Neural crest cell (in vitro differentiated cells): ENCODE data around the gene CRYBB1. TPM values are rescaled to one million over a fixed set of nuclear protein-coding genes. Genes with fewer than 3 reads are reported as not detected.

Experiments used
- DNase-seq: peaks from one replicate; pipeline ENCODE4 v3.0.0; 2021; ENCODE audit warnings: low read depth, mixed read lengths, low spot score
- H3K27ac Mint-ChIP-seq: one replicate; pipeline ENCODE4 v1.8.0; 2021; ENCODE audit warnings: mild to moderate bottlenecking, mixed read lengths; ENCODE audit not compliant: unreplicated experiment
- H3K27me3 Mint-ChIP-seq: 2 replicates; pipeline ENCODE4 v1.8.0; 2021; ENCODE audit warnings: low read depth, mild to moderate bottlenecking, mixed read lengths
- H3K36me3 Mint-ChIP-seq: 2 replicates; pipeline ENCODE4 v1.8.0; 2021; ENCODE audit warnings: low read depth, mild to moderate bottlenecking, mixed read lengths
- H3K4me1 Mint-ChIP-seq: 2 replicates; pipeline ENCODE4 v1.8.0; 2021; ENCODE audit warnings: mixed read lengths
- H3K4me3 Mint-ChIP-seq: one replicate; pipeline ENCODE4 v1.8.0; 2021; ENCODE audit warnings: mild to moderate bottlenecking, mixed read lengths
- H3K9me3 Mint-ChIP-seq: 2 replicates; pipeline ENCODE4 v1.8.0; 2021; ENCODE audit warnings: mixed read lengths
- total RNA-seq: library from RNA; stranded (reverse); gene quantifications from 2 replicates; pipeline ENCODE4 v1.2.1, GENCODE V29; 2021
- TF ChIP-seq, protein P1 (sequence below): fragments of 200-600 bp; sonication (generic); conservative IDR thresholded peaks from 2 replicates; pipeline ENCODE4 v1.5.0; 2021; ENCODE audit warnings: antibody characterized with exemption, mild to moderate bottlenecking

The CRYBB1 gene
- total RNA-seq, 1 donor from 2014 or later = not detected

DNA sequence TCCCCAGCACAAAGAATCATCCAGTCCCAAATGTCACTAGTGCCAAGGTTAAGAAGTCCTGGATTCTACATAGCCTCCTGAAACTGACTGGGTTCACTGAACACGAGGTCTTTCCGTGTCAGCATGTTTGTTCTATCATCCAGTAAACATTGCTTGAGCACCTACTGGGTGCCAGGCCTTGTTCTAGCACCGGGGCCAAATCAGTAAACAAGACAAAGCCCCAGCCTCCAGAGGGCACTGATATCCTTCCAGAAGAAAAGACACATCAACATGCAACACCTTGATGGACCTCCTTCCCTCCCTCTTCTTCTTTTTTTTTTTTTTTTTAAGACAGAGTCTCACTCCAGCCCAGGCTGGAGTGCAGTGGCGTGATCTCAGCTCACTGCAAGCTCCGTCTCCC is 54.8 kb downstream of the CRYBB1 start:
- H3K4me1 Mint-ChIP-seq = peaks cover 14% of the 10 kb centered on the region
- no peaks in the 10 kb centered on the region for H3K9me3 Mint-ChIP-seq
- H3K4me3 Mint-ChIP-seq = no peak overlapping the region
- TF ChIP-seq, protein P1, sequence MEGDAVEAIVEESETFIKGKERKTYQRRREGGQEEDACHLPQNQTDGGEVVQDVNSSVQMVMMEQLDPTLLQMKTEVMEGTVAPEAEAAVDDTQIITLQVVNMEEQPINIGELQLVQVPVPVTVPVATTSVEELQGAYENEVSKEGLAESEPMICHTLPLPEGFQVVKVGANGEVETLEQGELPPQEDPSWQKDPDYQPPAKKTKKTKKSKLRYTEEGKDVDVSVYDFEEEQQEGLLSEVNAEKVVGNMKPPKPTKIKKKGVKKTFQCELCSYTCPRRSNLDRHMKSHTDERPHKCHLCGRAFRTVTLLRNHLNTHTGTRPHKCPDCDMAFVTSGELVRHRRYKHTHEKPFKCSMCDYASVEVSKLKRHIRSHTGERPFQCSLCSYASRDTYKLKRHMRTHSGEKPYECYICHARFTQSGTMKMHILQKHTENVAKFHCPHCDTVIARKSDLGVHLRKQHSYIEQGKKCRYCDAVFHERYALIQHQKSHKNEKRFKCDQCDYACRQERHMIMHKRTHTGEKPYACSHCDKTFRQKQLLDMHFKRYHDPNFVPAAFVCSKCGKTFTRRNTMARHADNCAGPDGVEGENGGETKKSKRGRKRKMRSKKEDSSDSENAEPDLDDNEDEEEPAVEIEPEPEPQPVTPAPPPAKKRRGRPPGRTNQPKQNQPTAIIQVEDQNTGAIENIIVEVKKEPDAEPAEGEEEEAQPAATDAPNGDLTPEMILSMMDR = no peak
- no peak for DNase-seq
- no peaks in the 10 kb centered on the region for H3K36me3 Mint-ChIP-seq
- H3K27me3 Mint-ChIP-seq = no peaks in the 10 kb centered on the region
- H3K27ac Mint-ChIP-seq = no peak overlapping the region

DNA sequence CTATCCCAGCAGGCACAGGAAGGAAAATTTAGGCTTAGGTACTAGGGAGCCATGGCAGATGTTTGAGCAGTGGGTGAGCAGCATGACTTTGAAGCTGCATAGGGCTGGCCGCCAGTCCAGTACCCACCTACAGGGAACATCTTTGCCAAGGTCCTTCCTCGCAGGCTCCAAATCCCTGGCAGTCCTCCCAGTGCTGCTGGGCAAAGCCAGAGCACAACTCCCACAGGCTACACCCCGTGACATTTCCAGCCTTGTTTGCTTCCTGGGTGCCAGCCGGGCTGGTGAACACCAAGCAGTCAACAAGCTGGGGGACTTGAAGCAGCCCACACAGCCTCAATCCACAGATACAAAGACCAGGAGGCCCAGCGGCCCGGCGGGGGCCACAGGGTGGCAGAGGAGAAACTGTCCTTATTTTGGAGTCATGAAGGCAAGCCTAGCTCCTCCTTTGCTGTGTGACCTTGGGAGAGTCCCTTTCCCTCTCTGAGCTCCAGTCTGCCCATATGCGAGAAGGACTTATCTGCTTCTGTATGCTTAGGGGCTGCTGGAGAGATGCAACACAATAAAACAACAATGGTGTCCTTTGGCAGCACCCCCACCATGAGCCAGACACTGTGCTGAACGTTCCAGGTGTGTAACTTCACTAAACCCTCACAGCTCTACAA is 55.9 kb downstream of the CRYBB1 start:
- Mint-ChIP-seq H3K4me1 (peaks cover 8% of the 10 kb centered on the region), H3K9me3 (no peaks in the 10 kb centered on the region), H3K4me3 (no peak overlapping the region), H3K36me3 (no peaks in the 10 kb centered on the region), H3K27ac (no peak overlapping the region), H3K27me3 (no peaks in the 10 kb centered on the region)
- TF ChIP-seq, protein P1 = no peak
- no peak for DNase-seq

DNA sequence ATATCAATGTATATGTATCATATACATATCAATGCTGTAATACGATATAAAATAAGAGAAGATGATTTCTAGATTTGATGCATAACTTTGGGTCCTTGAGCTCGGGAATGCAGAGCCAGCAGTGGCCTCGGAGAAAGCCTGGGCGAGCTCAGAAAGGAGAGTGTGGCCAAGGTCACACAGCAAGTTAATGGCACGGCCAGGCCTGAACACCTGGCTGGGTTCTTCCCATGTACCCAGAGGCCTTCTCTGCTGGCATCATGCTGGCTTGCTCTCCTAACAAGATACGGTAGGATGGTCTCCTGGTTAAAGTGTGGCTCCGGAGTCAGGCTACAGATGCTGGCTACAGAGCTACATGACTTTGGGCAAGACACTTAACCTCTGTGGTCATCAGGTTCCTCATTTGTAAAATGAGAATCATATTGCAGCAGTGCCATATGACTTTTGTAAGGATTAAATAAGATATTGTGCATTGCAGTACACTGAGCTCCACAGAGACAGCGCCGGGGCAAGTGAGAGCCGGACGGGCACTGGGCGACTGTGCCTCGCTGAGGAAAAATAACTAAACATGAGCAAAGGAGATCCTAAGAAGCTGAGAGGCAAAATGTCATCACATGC is 57.8 kb downstream of the CRYBB1 start:
- Mint-ChIP-seq H3K27ac (no peak overlapping the region), H3K36me3 (no peaks in the 10 kb centered on the region), H3K9me3 (no peaks in the 10 kb centered on the region), H3K27me3 (no peaks in the 10 kb centered on the region), H3K4me1 (peaks cover 5% of the 10 kb centered on the region), H3K4me3 (no peak overlapping the region)
- TF ChIP-seq, protein P1 = no peak
- DNase-seq = no peak

DNA sequence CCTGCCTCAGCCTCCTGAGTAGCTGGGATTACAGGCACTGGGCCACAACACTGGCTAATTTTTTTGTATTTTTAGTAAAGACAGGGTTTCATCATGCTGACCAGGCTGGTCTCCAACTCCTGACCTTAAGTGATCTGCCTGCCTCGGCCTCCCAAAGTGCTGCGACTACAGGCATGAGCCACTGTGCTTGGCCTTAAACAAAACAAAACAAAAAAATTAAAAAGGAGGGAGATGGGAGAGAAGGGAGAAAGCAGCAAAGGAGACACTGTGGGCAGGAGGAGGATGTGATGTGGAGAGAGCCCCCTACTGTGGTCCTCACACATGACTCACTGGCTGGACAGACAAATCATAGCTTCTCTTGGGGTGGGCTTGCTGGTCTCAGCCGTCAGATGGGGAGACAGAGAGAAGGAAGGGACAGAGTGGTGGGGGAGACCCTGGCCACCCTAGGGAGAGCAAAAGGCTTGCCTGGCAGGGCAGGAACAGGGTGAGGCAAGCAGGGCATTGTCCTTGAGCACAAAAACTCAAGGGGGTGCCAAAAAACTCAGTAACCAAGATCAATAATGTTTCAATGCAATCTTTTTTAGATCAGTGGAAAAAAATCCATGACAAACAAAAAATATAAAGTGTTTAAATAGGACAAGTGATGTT is 59.5 kb downstream of the CRYBB1 start:
- Mint-ChIP-seq H3K27me3 (no peaks in the 10 kb centered on the region), H3K4me3 (no peak overlapping the region), H3K27ac (peak overlapping the region; percentile 14)

DNA sequence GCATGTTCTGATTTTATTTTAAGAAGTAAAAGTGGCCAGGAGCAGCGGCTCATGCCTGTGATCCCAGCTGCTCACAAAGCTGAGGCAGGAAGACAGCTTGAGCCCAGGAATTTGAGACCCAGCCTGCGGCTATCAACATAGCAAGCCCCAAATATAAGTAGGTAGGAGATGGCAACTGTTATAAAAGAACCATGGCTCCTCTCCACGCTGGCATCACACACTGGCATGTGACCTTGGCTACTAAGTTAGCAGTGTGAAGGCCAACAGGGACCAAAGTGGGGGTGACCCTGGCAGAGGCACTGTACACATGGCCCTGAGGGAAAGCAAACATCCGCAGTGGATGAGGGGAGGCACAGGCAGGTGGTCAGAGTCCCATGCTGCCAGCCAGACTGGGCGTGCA is 60.9 kb downstream of the CRYBB1 start:
- no peaks in the 10 kb centered on the region for H3K9me3 Mint-ChIP-seq
- DNase-seq = no peak
- no peak overlapping the region for H3K27ac Mint-ChIP-seq
- TF ChIP-seq, protein P1 = no peak
- no peak overlapping the region for H3K4me3 Mint-ChIP-seq
- no peaks in the 10 kb centered on the region for H3K27me3 Mint-ChIP-seq
- no peaks in the 10 kb centered on the region for H3K36me3 Mint-ChIP-seq
- H3K4me1 Mint-ChIP-seq = peaks cover 9% of the 10 kb centered on the region

More for the DNA sequence above, 59.5 kb downstream of the CRYBB1 start:
- TF ChIP-seq, protein P1 = no peak
- Mint-ChIP-seq H3K9me3 (no peaks in the 10 kb centered on the region), H3K36me3 (no peaks in the 10 kb centered on the region), H3K4me1 (peaks cover 5% of the 10 kb centered on the region)
- DNase-seq = no peak
